HL-60 (cell line): ENCODE results near the gene SPTBN5.

Experiments
- CTCF ChIP-seq: IDR thresholded peaks from one replicate; pipeline ENCODE4 v1.5.1; 2011; ENCODE audit warnings: low read length, control low read depth, inconsistent platforms; ENCODE audit not compliant: insufficient read depth
- GABPA ChIP-seq: IDR thresholded peaks from 2 replicates; pipeline ENCODE4 v1.6.1; 2012; ENCODE audit warnings: low read depth
- POLR2AphosphoS5 ChIP-seq: IDR thresholded peaks from 2 replicates; pipeline ENCODE4 v1.6.1; 2012; ENCODE audit warnings: low read depth
- SPI1 ChIP-seq: IDR thresholded peaks from 2 replicates; pipeline ENCODE4 v1.6.1; 2012; ENCODE audit warnings: low read depth, mild to moderate bottlenecking, borderline replicate concordance

GRCh38 chr15:41925086-41925608 is 31.3 kb upstream of the SPTBN5 start:
- TF ChIP-seq POLR2AphosphoS5 (no peak), CTCF (no peak), SPI1 (no peak), GABPA (no peak)
